ENCODE measurements around the gene DHRS4L2. TPM values are rescaled to one million over a fixed set of nuclear protein-coding genes. Genes with fewer than 3 reads are reported as not detected.
"Not testable (repeated sequence)": the region's sequence is repeated elsewhere in the genome, so short reads cannot be mapped to it uniquely, and the experiment has no call there.

Gene DHRS4L2
- total RNA-seq, 1 donor from 2014 or later, result 9.5 TPM

GRCh38 chr14:23973178-23973577, 15.6 kb upstream of the DHRS4L2 start:
- not testable (repeated sequence) for DNase-seq (ENCODE audit: low read depth in 2 of 2)

- DNase-seq (ENCODE audit: low read depth in 2 of 2), result not testable (repeated sequence)
Observed at GRCh38 chr14:23974041-23974440, 14.7 kb upstream of the DHRS4L2 start.

GRCh38 chr14:23977208-23977607, 11.5 kb upstream of the DHRS4L2 start:
- peak in 1 of 2 donors; percentile 25 for DNase-seq (ENCODE audit: low read depth in 2 of 2)

- not testable (repeated sequence) for DNase-seq (ENCODE audit: low read depth in 2 of 2)
Observed at GRCh38 chr14:23981951-23982813, 6.5 kb upstream of the DHRS4L2 start.

- DNase-seq (ENCODE audit: low read depth in 2 of 2), result peak in 1 of 2 donors; percentile 3
Observed at GRCh38 chr14:23984891-23985602, 3.7 kb upstream of the DHRS4L2 start.

GRCh38 chr14:23988223-23988606, 514 bp upstream of the DHRS4L2 start:
- not testable (repeated sequence) for DNase-seq (ENCODE audit: low read depth in 2 of 2)

- peak in 1 of 2 donors; percentile 18 for DNase-seq (ENCODE audit: low read depth in 2 of 2)
Observed at GRCh38 chr14:23989734-23990445, 1.2 kb downstream of the DHRS4L2 start.

- not testable (repeated sequence) for DNase-seq (ENCODE audit: low read depth in 2 of 2)
Observed at GRCh38 chr14:23990961-23991360, 2.2 kb downstream of the DHRS4L2 start.

- DNase-seq (ENCODE audit: low read depth in 2 of 2), result not testable (repeated sequence)
Observed at GRCh38 chr14:23993042-23993441, 4.3 kb downstream of the DHRS4L2 start.

- DNase-seq (ENCODE audit: low read depth in 2 of 2), result not testable (repeated sequence)
Observed at GRCh38 chr14:23996009-23996408, 7.3 kb downstream of the DHRS4L2 start.

GRCh38 chr14:23996825-23997224, 8.1 kb downstream of the DHRS4L2 start:
- not testable (repeated sequence) for DNase-seq (ENCODE audit: low read depth in 2 of 2)

- not testable (repeated sequence) for DNase-seq (ENCODE audit: low read depth in 2 of 2)
Observed at GRCh38 chr14:23999640-24000039, 10.9 kb downstream of the DHRS4L2 start.

- not testable (repeated sequence) for DNase-seq (ENCODE audit: low read depth in 2 of 2)
Observed at GRCh38 chr14:24001078-24001477, 12.3 kb downstream of the DHRS4L2 start.

- not testable (repeated sequence) for DNase-seq (ENCODE audit: low read depth in 2 of 2)
Observed at GRCh38 chr14:24001679-24002078, 12.9 kb downstream of the DHRS4L2 start.

- not testable (repeated sequence) for DNase-seq (ENCODE audit: low read depth in 2 of 2)
Observed at GRCh38 chr14:24006471-24006816, 17.7 kb downstream of the DHRS4L2 start.

GRCh38 chr14:24006817-24007652, 18.3 kb downstream of the DHRS4L2 start:
- peak; percentile 18 to 30 for DNase-seq (ENCODE audit: low read depth in 2 of 2)

GRCh38 chr14:24011051-24011450, 22.3 kb downstream of the DHRS4L2 start:
- DNase-seq (ENCODE audit: low read depth in 2 of 2), result no peak

GRCh38 chr14:24012726-24013273, 24.1 kb downstream of the DHRS4L2 start:
- not testable (repeated sequence) for DNase-seq (ENCODE audit: low read depth in 2 of 2)

- peak; percentile 74 to 77 for DNase-seq (ENCODE audit: low read depth in 2 of 2)
Observed at GRCh38 chr14:24013654-24014514, 25.2 kb downstream of the DHRS4L2 start.

GRCh38 chr14:24015745-24016144, 27.0 kb downstream of the DHRS4L2 start:
- DNase-seq (ENCODE audit: low read depth in 2 of 2), result not testable (repeated sequence)
